ENCODE results near the gene NCKAP5. TPM values are rescaled to one million over a fixed set of nuclear protein-coding genes. Genes with fewer than 3 reads are reported as not detected.

NCKAP5 gene
- polyA plus RNA-seq, 1 experiment, result 2.1 TPM

GRCh38 chr2:133576714-133577113 lies 8.5 kb upstream of the NCKAP5 start:
- H3K27me3 ChIP-seq (ENCODE audit: control insufficient read depth, insufficient read depth, low read length), result no peaks in the 10 kb centered on the region
- DNase-seq (ENCODE audit: low read depth), result no peak
- CTCF ChIA-PET, result interaction anchor here (0.8 to 2.7 kb wide), 5 partner anchors 9 to 268 kb away, joined by 3 to 11 read pairs (median 3); partner anchors contain the start of gene NCKAP5
- no peak overlapping the region for H3K4me3 ChIP-seq (ENCODE audit: low read depth, low read length)
- POLR2A ChIA-PET, result no interaction called here
- no peak for TF ChIP-seq CTCF (IDR thresholded peaks at IDR 0.05; ENCODE audit: insufficient read depth, low read depth, low read length)
- H3K36me3 ChIP-seq (ENCODE audit: control insufficient read depth, insufficient read depth, low read length), result no peaks in the 10 kb centered on the region

- DNase-seq (ENCODE audit: low read depth), result no peak
- ChIA-PET CTCF (interaction anchor here (1.4 to 2.7 kb wide), 2 partner anchors 14 to 205 kb away, joined by 3 to 9 read pairs; no protein-coding TSS in a partner anchor), POLR2A (no interaction called here)
- no peak for TF ChIP-seq CTCF (IDR thresholded peaks at IDR 0.05; ENCODE audit: insufficient read depth, low read depth, low read length)
- H3K36me3 ChIP-seq (ENCODE audit: control insufficient read depth, insufficient read depth, low read length), result no peaks in the 10 kb centered on the region
- no peaks in the 10 kb centered on the region for H3K27me3 ChIP-seq (ENCODE audit: control insufficient read depth, insufficient read depth, low read length)
- no peak overlapping the region for H3K4me3 ChIP-seq (ENCODE audit: low read depth, low read length)
Measured at GRCh38 chr2:133574620-133575019, 6.4 kb upstream of the NCKAP5 start.

GRCh38 chr2:133574186-133574585 lies 5.9 kb upstream of the NCKAP5 start:
- ChIA-PET POLR2A (interaction anchor here (0.6 kb wide), 1 partner anchor 256 kb away, joined by 3 read pairs; no protein-coding TSS in a partner anchor), CTCF (interaction anchor here (1.4 to 2.7 kb wide), 2 partner anchors 13 to 206 kb away, joined by 3 to 9 read pairs; no protein-coding TSS in a partner anchor)
- no peak for TF ChIP-seq CTCF (IDR thresholded peaks at IDR 0.05; ENCODE audit: insufficient read depth, low read depth, low read length)
- no peaks in the 10 kb centered on the region for H3K36me3 ChIP-seq (ENCODE audit: control insufficient read depth, insufficient read depth, low read length)
- no peak overlapping the region for H3K4me3 ChIP-seq (ENCODE audit: low read depth, low read length)
- no peaks in the 10 kb centered on the region for H3K27me3 ChIP-seq (ENCODE audit: control insufficient read depth, insufficient read depth, low read length)
- DNase-seq (ENCODE audit: low read depth), result no peak

GRCh38 chr2:133573491-133574162 lies 5.4 kb upstream of the NCKAP5 start:
- no peak for TF ChIP-seq CTCF (IDR thresholded peaks at IDR 0.05; ENCODE audit: insufficient read depth, low read depth, low read length)
- DNase-seq (ENCODE audit: low read depth), result no peak
- ChIA-PET POLR2A (interaction anchor here (0.6 kb wide), 1 partner anchor 256 kb away, joined by 3 read pairs; no protein-coding TSS in a partner anchor), CTCF (interaction anchor here (1.4 to 2.7 kb wide), 2 partner anchors 13 to 206 kb away, joined by 3 to 9 read pairs; no protein-coding TSS in a partner anchor)
- Histone ChIP-seq H3K27me3 (ENCODE audit: control insufficient read depth, insufficient read depth, low read length) (no peaks in the 10 kb centered on the region), H3K4me3 (ENCODE audit: low read depth, low read length) (no peak overlapping the region), H3K36me3 (ENCODE audit: control insufficient read depth, insufficient read depth, low read length) (no peaks in the 10 kb centered on the region)

GRCh38 chr2:133571249-133571648 lies 3.0 kb upstream of the NCKAP5 start:
- no peak for TF ChIP-seq CTCF (IDR thresholded peaks at IDR 0.05; ENCODE audit: insufficient read depth, low read depth, low read length)

More at GRCh38 chr2:133571249-133571648, 3.0 kb upstream of the NCKAP5 start:
- Histone ChIP-seq H3K27me3 (ENCODE audit: control insufficient read depth, insufficient read depth, low read length) (no peaks in the 10 kb centered on the region), H3K4me3 (ENCODE audit: low read depth, low read length) (no peak overlapping the region), H3K36me3 (ENCODE audit: control insufficient read depth, insufficient read depth, low read length) (no peaks in the 10 kb centered on the region)
- DNase-seq (ENCODE audit: low read depth), result no peak
- ChIA-PET POLR2A (no interaction called here), CTCF (no interaction called here)
